Measurements from ENCODE around the gene ARFGAP3.
"Not testable (repeated sequence)": the region's sequence is repeated elsewhere in the genome, so short reads cannot be mapped to it uniquely, and the experiment has no call there.

ARFGAP3 gene

GRCh38 chr22:42769238-42769573, 87.9 kb downstream of the ARFGAP3 start:
- no peak for DNase-seq (ENCODE audit: low read depth in 2 of 2)

- DNase-seq (ENCODE audit: low read depth in 2 of 2): no peak
Measured at GRCh38 chr22:42768385-42769035, 88.6 kb downstream of the ARFGAP3 start.

- no peak for DNase-seq (ENCODE audit: low read depth in 2 of 2)
Measured at GRCh38 chr22:42766860-42767259, 90.2 kb downstream of the ARFGAP3 start.

- no peak for DNase-seq (ENCODE audit: low read depth in 2 of 2)
Measured at GRCh38 chr22:42764895-42765363, 92.1 kb downstream of the ARFGAP3 start.

- no peak for DNase-seq (ENCODE audit: low read depth in 2 of 2)
Measured at GRCh38 chr22:42763965-42764480, 93.0 kb downstream of the ARFGAP3 start.

- DNase-seq (ENCODE audit: low read depth in 2 of 2): no peak
Measured at GRCh38 chr22:42760806-42761565, 96.1 kb downstream of the ARFGAP3 start.

GRCh38 chr22:42758931-42759629, 98.0 kb downstream of the ARFGAP3 start:
- DNase-seq (ENCODE audit: low read depth in 2 of 2): no peak

- not testable (repeated sequence) for DNase-seq (ENCODE audit: low read depth in 2 of 2)
Measured at GRCh38 chr22:42755553-42755952, 101.5 kb downstream of the ARFGAP3 start.

GRCh38 chr22:42755121-42755520, 102.0 kb downstream of the ARFGAP3 start:
- DNase-seq (ENCODE audit: low read depth in 2 of 2): not testable (repeated sequence)

- no peak for DNase-seq (ENCODE audit: low read depth in 2 of 2)
Measured at GRCh38 chr22:42754658-42755057, 102.4 kb downstream of the ARFGAP3 start.

GRCh38 chr22:42752912-42753311, 104.2 kb downstream of the ARFGAP3 start:
- no peak for DNase-seq (ENCODE audit: low read depth in 2 of 2)

- DNase-seq (ENCODE audit: low read depth in 2 of 2): no peak
Measured at GRCh38 chr22:42752230-42752746, 104.8 kb downstream of the ARFGAP3 start.

GRCh38 chr22:42750421-42750820, 106.7 kb downstream of the ARFGAP3 start:
- DNase-seq (ENCODE audit: low read depth in 2 of 2): not testable (repeated sequence)

GRCh38 chr22:42747701-42748513, 109.2 kb downstream of the ARFGAP3 start:
- DNase-seq (ENCODE audit: low read depth in 2 of 2): no peak
